COR-L47 (cell line): ENCODE measurements around the gene LRRC27.

Experiments used
- DNase-seq: peaks from one replicate; lab custom pipeline; 2025; lab: John Stamatoyannopoulos, UW

The LRRC27 gene

DNA sequence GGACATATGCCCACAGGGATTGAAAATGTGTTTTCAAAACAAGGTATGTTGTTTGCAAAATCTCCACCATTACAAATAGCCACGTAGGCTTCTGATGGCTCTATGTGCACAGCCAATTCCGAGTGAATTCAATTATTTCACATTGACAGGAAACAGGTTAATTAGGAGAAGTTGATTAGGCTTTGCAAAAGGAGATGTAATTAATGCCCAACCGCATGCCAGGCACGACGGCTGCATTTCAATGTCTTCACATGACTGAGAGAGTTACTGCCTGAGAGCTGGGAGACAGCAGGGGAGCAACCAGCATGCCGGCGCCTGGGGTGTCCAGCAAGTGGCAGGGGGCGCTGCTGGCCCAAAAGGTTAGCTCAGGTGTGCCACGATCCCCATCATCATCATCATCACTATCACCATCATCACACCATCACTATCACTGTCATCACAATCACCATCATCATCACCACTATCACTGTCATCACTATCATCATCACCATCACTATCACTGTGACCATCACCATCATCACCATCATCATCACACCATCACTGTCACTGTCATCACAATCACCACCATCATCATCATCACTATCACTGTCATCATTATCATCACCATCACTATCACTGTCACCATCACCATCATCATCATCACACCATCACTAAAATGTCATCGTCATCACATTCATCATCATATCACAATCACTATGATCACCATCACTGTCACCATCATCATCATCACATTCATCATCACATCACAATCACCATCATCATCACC, 95.2 kb downstream of the LRRC27 start:
- DNase-seq = no peak

DNA sequence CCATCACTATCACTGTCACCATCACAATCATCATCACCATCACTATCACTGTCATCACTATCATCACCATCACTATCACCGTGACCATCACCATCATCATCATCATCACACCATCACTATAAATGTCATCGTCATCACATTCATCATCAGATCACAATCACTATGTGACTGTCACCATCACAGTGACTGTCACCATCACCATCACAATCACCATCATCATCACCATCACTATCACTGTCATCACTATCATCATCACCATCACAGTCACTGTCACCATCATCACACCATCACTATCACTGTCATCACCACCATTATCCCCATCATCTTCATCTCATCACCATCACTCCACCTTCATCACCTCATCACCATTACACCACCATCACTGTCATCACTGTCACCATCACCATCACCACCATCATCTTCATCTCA, 96.0 kb downstream of the LRRC27 start:
- no peak for DNase-seq

DNA sequence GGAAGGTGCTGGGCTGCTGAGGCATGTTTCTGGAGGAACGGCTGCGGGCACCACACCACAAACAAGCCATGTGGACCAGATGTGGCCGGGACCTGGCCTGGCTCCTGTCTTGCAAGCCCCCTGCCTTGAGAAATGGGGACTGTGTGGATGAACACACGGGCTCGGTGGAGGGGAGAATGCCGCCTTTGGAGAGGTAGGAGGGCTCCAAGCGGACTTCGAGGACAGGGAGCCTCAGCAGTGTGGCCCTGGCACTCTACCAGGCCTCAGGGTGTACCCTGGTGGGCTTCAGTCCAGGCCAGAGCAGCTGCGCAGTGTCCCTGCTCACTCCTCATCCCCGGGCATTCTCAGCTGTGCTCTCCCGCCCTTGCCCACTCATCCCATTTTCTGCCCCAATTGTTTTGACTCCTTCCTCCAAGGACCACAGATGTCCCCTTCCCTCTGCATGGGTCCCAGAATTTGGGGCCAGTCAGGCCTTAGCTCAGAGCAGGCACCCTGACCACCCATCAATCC, 96.5 kb downstream of the LRRC27 start:
- DNase-seq = no peak
